SHP77 treated with DMSO at 0.1 percent for 48 hours (cell line): Measurements from ENCODE around the gene SH2D7.
A peak's percentile ranks its signal among the peaks of the same experiment; 100 is the strongest.
"Not testable (repeated sequence)": the region's sequence is repeated elsewhere in the genome, so short reads cannot be mapped to it uniquely, and the experiment has no call there.

Source experiments
- DNase-seq: peaks from one replicate; lab custom pipeline; 2025; lab: John Stamatoyannopoulos, UW

SH2D7 gene

DNA sequence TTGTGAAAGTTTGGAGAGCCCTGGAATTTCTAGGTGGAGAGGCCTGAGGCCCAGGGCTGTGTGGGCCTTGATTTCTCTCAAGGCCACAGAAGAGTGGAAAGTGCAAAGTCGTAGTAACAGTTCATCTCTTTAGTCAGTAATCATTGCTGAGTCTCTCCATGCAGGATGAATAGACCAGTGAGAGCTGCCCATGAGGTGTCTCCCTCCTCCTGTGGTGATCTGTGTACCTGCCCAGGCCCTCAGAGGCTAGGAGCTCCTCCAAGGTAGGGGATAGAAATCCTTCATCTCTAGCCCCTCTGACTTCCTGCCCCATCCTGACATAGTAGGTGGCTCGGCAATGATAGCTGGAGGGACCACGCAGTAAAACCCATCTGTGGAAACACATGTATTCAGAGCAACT, 50.0 kb downstream of the SH2D7 start:
- DNase-seq: no peak

GRCh38 chr15:78146425-78147154, 54.2 kb downstream of the SH2D7 start:
- DNase-seq: no peak

DNA sequence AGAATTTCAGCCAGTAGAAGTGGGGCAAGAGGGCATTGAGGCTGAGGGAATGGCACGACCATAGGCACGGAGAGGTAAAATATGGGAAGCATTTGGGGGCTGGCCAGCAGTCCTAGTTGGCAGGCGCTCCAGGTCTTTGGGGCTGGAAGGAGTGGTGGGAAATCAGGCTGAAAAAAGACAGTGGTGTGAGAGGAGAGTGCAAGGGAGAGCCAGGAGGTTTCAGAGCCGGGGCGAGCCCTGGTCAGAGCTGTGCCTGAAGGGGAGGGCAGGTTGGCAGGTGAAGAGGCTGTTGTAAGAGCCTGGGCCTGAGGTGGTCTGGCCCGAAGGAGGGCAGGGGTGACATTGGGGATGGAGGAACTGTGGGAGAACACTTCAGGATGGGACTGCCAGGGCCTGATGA, 55.2 kb downstream of the SH2D7 start:
- DNase-seq: no peak

- no peak for DNase-seq
Measured at GRCh38 chr15:78148392-78149067, 56.2 kb downstream of the SH2D7 start.

- DNase-seq: peak; percentile 79
Measured at GRCh38 chr15:78149068-78149804, 56.9 kb downstream of the SH2D7 start, which contains the start of gene IDH3A. IDH3A (plus strand) TSS chr15:78149362; CDS start chr15:78149404, 42 bp downstream.

GRCh38 chr15:78149805-78150751, 57.7 kb downstream of the SH2D7 start:
- DNase-seq: peak; percentile 30

- DNase-seq: not testable (repeated sequence)
Measured at GRCh38 chr15:78151075-78151474, 58.7 kb downstream of the SH2D7 start.
